NCI-H82 treated with DMSO at 0.1 percent for 48 hours (cell line): ENCODE data around the gene SUGCT.

ENCODE experiments used
- DNase-seq: peaks from one replicate; lab custom pipeline; 2025; ENCODE audit not compliant: unreplicated experiment; lab: John Stamatoyannopoulos, UW

The SUGCT gene

GRCh38 chr7:40845943-40846342 lies 711.1 kb downstream of the SUGCT start:
- no peak for DNase-seq

GRCh38 chr7:40847921-40848320 lies 713.1 kb downstream of the SUGCT start:
- DNase-seq = no peak

GRCh38 chr7:40848541-40849221 lies 713.9 kb downstream of the SUGCT start:
- DNase-seq = no peak

GRCh38 chr7:40850017-40850416 lies 715.2 kb downstream of the SUGCT start:
- no peak for DNase-seq

GRCh38 chr7:40851001-40851400 lies 716.2 kb downstream of the SUGCT start:
- DNase-seq = no peak

- no peak for DNase-seq
These were observed 724.3 kb downstream of the SUGCT start for GRCh38 chr7:40859076-40859475.

- DNase-seq = no peak
These were observed 725.2 kb downstream of the SUGCT start for GRCh38 chr7:40859965-40860543.

GRCh38 chr7:40865441-40866233 lies 730.8 kb downstream of the SUGCT start:
- DNase-seq = no peak

- DNase-seq = no peak
These were observed 731.8 kb downstream of the SUGCT start for GRCh38 chr7:40866601-40867000.

GRCh38 chr7:40870108-40870507 lies 735.3 kb downstream of the SUGCT start:
- no peak for DNase-seq

GRCh38 chr7:40873248-40873647 lies 738.4 kb downstream of the SUGCT start:
- no peak for DNase-seq

- DNase-seq = no peak
These were observed 740.0 kb downstream of the SUGCT start for GRCh38 chr7:40874756-40875155.

- DNase-seq = no peak
These were observed 741.8 kb downstream of the SUGCT start for GRCh38 chr7:40876601-40877000.

- DNase-seq = no peak
These were observed 745.2 kb downstream of the SUGCT start for GRCh38 chr7:40879941-40880543.

GRCh38 chr7:40880581-40880980 lies 745.8 kb downstream of the SUGCT start:
- no peak for DNase-seq

GRCh38 chr7:40881405-40881926 lies 746.7 kb downstream of the SUGCT start:
- DNase-seq = no peak

- no peak for DNase-seq
These were observed 747.4 kb downstream of the SUGCT start for GRCh38 chr7:40882071-40882658.

GRCh38 chr7:40883826-40884225 lies 749.0 kb downstream of the SUGCT start:
- DNase-seq = no peak

- DNase-seq = no peak
These were observed 749.4 kb downstream of the SUGCT start for GRCh38 chr7:40884241-40884640.

- no peak for DNase-seq
These were observed 750.7 kb downstream of the SUGCT start for GRCh38 chr7:40885503-40885902.

- DNase-seq = no peak
These were observed 752.3 kb downstream of the SUGCT start for GRCh38 chr7:40887099-40887498.
